ENCODE measurements around the gene RWDD2A. TPM values are rescaled to one million over a fixed set of nuclear protein-coding genes. Genes with fewer than 3 reads are reported as not detected.

Gene RWDD2A
- total RNA-seq, 1 experiment from 2014 or later: 1.3 TPM

DNA sequence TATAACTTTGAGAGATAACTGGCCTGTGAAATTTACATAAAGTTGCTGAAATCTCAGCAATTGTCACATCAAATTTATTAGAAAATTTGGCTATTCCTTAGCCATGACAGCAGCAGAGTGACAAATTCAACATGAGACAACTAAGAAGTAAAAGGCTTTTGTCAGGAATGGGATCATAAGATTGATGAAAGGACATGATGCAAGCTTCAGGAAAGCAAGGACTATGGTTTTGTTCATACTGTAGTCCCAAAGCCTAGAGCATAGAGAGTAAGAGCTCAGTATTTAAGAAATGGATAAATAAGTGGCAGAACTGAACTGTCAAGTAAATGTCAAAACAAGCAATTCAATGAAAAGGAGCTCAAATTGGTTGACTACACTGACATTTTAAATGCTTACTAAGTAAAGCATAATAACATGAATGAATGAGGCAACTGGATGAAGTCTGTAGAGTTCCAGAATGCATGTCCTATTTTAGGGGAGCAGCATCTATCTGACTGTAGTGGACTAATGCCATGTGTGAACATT is 12.7 kb upstream of the RWDD2A start:
- CTCF ChIA-PET: no interaction called here
- H4K20me1 ChIP-seq (ENCODE audit: low read length): no peaks in the 10 kb centered on the region

DNA sequence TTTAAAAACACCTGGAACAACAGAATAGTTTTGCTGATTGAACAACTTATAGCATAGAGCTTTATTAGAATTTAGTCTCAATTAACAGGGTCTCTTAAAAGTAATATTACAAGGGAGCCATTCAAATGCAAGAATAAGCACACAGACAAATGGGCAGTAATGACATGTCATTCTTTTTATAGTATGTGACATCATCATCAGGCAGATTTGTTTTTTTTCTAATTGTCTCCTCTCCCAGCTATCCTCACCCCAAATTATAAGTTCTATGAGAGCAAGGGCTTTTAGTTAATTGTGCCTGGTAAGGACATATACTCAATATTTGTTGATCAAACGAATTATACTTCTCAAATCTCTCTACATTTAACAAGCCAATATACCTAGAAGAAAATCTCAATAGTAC is 11.0 kb upstream of the RWDD2A start:
- POLR2A ChIA-PET (ENCODE audit: unreplicated experiment): no interaction called here
- Histone ChIP-seq H3K9me3 (ENCODE audit: low read length) (no peaks in the 10 kb centered on the region), H4K20me1 (ENCODE audit: low read length) (no peaks in the 10 kb centered on the region), H3K9me2 (replicated peaks; ENCODE audit: low read length) (no peaks in the 10 kb centered on the region), H2AFZ (ENCODE audit: low read length) (no peak overlapping the region), H3K79me2 (ENCODE audit: low read length) (no peaks in the 10 kb centered on the region; the same call in 1 of the 2 replicates), H3K27me3 (ENCODE audit: low read length) (no peaks in the 10 kb centered on the region), H3F3A (ENCODE audit: low read length, unreplicated experiment) (peaks cover 5% of the 10 kb centered on the region), H3K4me1 (ENCODE audit: insufficient read depth, low read length) (peaks cover 28% of the 10 kb centered on the region), H3K4me3 (ENCODE audit: low read length) (no peak overlapping the region), H3K4me2 (ENCODE audit: low read length) (no peak overlapping the region), H3K36me3 (ENCODE audit: low read depth, low read length) (peaks cover 34% of the 10 kb centered on the region), H3K27ac (ENCODE audit: low read length) (no peak overlapping the region), H3K9ac (ENCODE audit: low read length) (no peak overlapping the region)
- no peak for TF ChIP-seq EZH2 (IDR thresholded peaks at IDR 0.05; ENCODE audit: low read length, unreplicated experiment)
- TF ChIP-seq, protein P1, sequence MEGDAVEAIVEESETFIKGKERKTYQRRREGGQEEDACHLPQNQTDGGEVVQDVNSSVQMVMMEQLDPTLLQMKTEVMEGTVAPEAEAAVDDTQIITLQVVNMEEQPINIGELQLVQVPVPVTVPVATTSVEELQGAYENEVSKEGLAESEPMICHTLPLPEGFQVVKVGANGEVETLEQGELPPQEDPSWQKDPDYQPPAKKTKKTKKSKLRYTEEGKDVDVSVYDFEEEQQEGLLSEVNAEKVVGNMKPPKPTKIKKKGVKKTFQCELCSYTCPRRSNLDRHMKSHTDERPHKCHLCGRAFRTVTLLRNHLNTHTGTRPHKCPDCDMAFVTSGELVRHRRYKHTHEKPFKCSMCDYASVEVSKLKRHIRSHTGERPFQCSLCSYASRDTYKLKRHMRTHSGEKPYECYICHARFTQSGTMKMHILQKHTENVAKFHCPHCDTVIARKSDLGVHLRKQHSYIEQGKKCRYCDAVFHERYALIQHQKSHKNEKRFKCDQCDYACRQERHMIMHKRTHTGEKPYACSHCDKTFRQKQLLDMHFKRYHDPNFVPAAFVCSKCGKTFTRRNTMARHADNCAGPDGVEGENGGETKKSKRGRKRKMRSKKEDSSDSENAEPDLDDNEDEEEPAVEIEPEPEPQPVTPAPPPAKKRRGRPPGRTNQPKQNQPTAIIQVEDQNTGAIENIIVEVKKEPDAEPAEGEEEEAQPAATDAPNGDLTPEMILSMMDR (conservative IDR thresholded peaks at IDR 0.05; ENCODE audit: low read depth, low read length): no peak
- TF ChIP-seq EZH2phosphoT487 (IDR thresholded peaks at IDR 0.05; ENCODE audit: borderline replicate concordance, low read length): no peak
- intact Hi-C loops (cut with micrococcal nuclease): no loop called here
- CTCF ChIA-PET: no interaction called here
- BruUV-seq (replicated peaks): no TSS peak
- DNase-seq (no peak), ATAC-seq (no peak)

More for the DNA sequence above, 12.7 kb upstream of the RWDD2A start:
- Histone ChIP-seq H3K4me2 (ENCODE audit: low read length) (no peak overlapping the region), H3K9me3 (ENCODE audit: low read length) (no peaks in the 10 kb centered on the region), H3K4me1 (ENCODE audit: insufficient read depth, low read length) (peaks cover 28% of the 10 kb centered on the region), H3K79me2 (ENCODE audit: low read length) (no peaks in the 10 kb centered on the region; the same call in 1 of the 2 replicates), H3K36me3 (ENCODE audit: low read depth, low read length) (peaks cover 32% of the 10 kb centered on the region), H3K9ac (ENCODE audit: low read length) (no peak overlapping the region), H3K27ac (ENCODE audit: low read length) (no peak overlapping the region), H2AFZ (ENCODE audit: low read length) (no peak overlapping the region), H3K4me3 (ENCODE audit: low read length) (no peak overlapping the region), H3K9me2 (replicated peaks; ENCODE audit: low read length) (no peaks in the 10 kb centered on the region), H3K27me3 (ENCODE audit: low read length) (no peaks in the 10 kb centered on the region), H3F3A (ENCODE audit: low read length, unreplicated experiment) (peaks cover 5% of the 10 kb centered on the region)
- BruUV-seq (replicated peaks): no TSS peak
- TF ChIP-seq EZH2 (IDR thresholded peaks at IDR 0.05; ENCODE audit: low read length, unreplicated experiment) (no peak), EZH2phosphoT487 (IDR thresholded peaks at IDR 0.05; ENCODE audit: borderline replicate concordance, low read length) (no peak)
- TF ChIP-seq, protein P1 (conservative IDR thresholded peaks at IDR 0.05; ENCODE audit: low read depth, low read length): no peak
- DNase-seq (no peak), ATAC-seq (no peak)
- intact Hi-C loops (cut with micrococcal nuclease): no loop called here
- POLR2A ChIA-PET (ENCODE audit: unreplicated experiment): no interaction called here

DNA sequence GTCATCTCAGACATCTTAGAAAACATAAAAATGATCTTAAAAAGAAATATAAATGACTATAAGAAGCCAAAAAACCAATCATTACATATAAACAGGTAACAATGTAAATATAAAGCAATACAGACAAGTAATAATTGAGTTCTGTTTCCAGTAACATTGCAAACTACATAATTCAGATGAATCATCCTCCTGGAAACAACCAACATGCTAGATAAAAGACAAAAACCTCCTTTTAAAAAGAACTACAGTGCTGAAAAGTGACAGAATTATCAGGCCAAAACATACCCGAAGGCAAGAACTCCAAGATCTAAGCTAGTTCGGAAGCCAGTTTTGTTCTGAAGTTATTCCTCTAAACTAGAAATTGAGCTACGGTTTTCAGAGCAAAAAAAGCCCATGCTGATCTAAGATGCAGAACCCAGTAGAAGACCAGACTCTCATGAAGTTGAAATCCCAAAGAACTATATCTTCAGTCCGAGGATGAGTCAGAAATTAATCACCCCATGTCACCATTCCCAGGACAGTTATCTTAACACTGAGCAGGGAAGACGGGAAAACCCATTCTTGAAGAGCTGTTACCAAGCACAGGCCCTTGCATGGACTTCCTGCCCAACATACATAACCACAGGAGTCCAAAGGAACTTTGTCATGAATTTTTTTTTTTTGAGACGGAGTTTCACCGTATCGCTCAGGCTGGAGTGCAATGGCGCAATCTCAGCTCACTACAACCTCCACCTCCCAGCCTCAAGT is 9.9 kb upstream of the RWDD2A start:
- Histone ChIP-seq H3K4me3 (ENCODE audit: low read length) (no peak overlapping the region), H3K9me3 (ENCODE audit: low read length) (no peaks in the 10 kb centered on the region), H2AFZ (ENCODE audit: low read length) (no peak overlapping the region), H3K27ac (ENCODE audit: low read length) (peak overlapping the region; percentile 66), H3K4me1 (ENCODE audit: insufficient read depth, low read length) (peaks cover 28% of the 10 kb centered on the region), H3K27me3 (ENCODE audit: low read length) (no peaks in the 10 kb centered on the region), H3K4me2 (ENCODE audit: low read length) (peak overlapping the region; percentile 62), H3F3A (ENCODE audit: low read length, unreplicated experiment) (peaks cover 5% of the 10 kb centered on the region), H3K9ac (ENCODE audit: low read length) (no peak overlapping the region), H4K20me1 (ENCODE audit: low read length) (no peaks in the 10 kb centered on the region), H3K9me2 (replicated peaks; ENCODE audit: low read length) (no peaks in the 10 kb centered on the region), H3K36me3 (ENCODE audit: low read depth, low read length) (peaks cover 34% of the 10 kb centered on the region), H3K79me2 (ENCODE audit: low read length) (no peaks in the 10 kb centered on the region; the same call in 1 of the 2 replicates)
- peak; percentile 98 for ATAC-seq
- ChIA-PET CTCF (no interaction called here), POLR2A (ENCODE audit: unreplicated experiment) (no interaction called here)
- DNase-seq: peak; percentile 79
- intact Hi-C loops (cut with micrococcal nuclease): loop anchor here (1.0 kb wide), 1 partner anchor 9 kb away; no protein-coding TSS in a partner anchor
- no TSS peak for BruUV-seq (replicated peaks)
- TF ChIP-seq, protein P1 (conservative IDR thresholded peaks at IDR 0.05; ENCODE audit: low read depth, low read length): no peak
- TF ChIP-seq EZH2phosphoT487 (IDR thresholded peaks at IDR 0.05; ENCODE audit: borderline replicate concordance, low read length) (no peak), EZH2 (IDR thresholded peaks at IDR 0.05; ENCODE audit: low read length, unreplicated experiment) (no peak)

All from PC-3 (cell line).